ENCODE results near the gene UTRN. TPM values are rescaled to one million over a fixed set of nuclear protein-coding genes. Genes with fewer than 3 reads are reported as not detected.

UTRN gene
- total RNA-seq, 4 donors from 2014 or later, result 86.8 to 336 (median 231) TPM

GRCh38 chr6:144250276-144250675 lies 34.9 kb upstream of the UTRN start:
- TF ChIP-seq POLR2A (IDR thresholded peaks at IDR 0.05), result no peak
- TF ChIP-seq CTCF (IDR thresholded peaks at IDR 0.05), result no peak
- Histone ChIP-seq H3K9me3 (no peaks in the 10 kb centered on the region), H3K27ac (no peak overlapping the region), H3K4me3 (no peak overlapping the region), H3K4me1 (no peaks in the 10 kb centered on the region), H3K36me3 (no peaks in the 10 kb centered on the region), H3K27me3 (no peaks in the 10 kb centered on the region)
- intact Hi-C loops (cut with DNase I; ENCODE audit: low total_unique reads), result no loop called here
- no peak for DNase-seq

- no peak for DNase-seq
- H3K4me1 ChIP-seq, result no peaks in the 10 kb centered on the region
- TF ChIP-seq CTCF (IDR thresholded peaks at IDR 0.05), result no peak
- TF ChIP-seq POLR2A (IDR thresholded peaks at IDR 0.05), result no peak
- H3K27ac ChIP-seq, result no peak overlapping the region
- no peak overlapping the region for H3K4me3 ChIP-seq
- H3K36me3 ChIP-seq, result no peaks in the 10 kb centered on the region
- no peaks in the 10 kb centered on the region for H3K9me3 ChIP-seq
- H3K27me3 ChIP-seq, result no peaks in the 10 kb centered on the region
- intact Hi-C loops (cut with DNase I; ENCODE audit: low total_unique reads), result no loop called here
These were observed 32.9 kb upstream of the UTRN start for GRCh38 chr6:144252259-144252658.

GRCh38 chr6:144259986-144260385 lies 25.1 kb upstream of the UTRN start:
- TF ChIP-seq CTCF (IDR thresholded peaks at IDR 0.05) (no peak), POLR2A (IDR thresholded peaks at IDR 0.05) (no peak)
- intact Hi-C loops (cut with DNase I; ENCODE audit: low total_unique reads), result no loop called here
- DNase-seq, result no peak
- H3K36me3 ChIP-seq, result no peaks in the 10 kb centered on the region
- H3K27ac ChIP-seq, result no peak overlapping the region
- H3K4me1 ChIP-seq, result peaks cover 0 to 9% of the 10 kb centered on the region in 2 donors
- H3K27me3 ChIP-seq, result no peaks in the 10 kb centered on the region
- no peaks in the 10 kb centered on the region for H3K9me3 ChIP-seq
- H3K4me3 ChIP-seq, result no peak overlapping the region

- intact Hi-C loops (cut with DNase I; ENCODE audit: low total_unique reads), result no loop called here
- no peak overlapping the region for H3K4me3 ChIP-seq
- no peaks in the 10 kb centered on the region for H3K27me3 ChIP-seq
- no peak for DNase-seq
- peaks cover 0 to 11% of the 10 kb centered on the region in 2 donors for H3K4me1 ChIP-seq
- H3K36me3 ChIP-seq, result no peaks in the 10 kb centered on the region
- H3K9me3 ChIP-seq, result no peaks in the 10 kb centered on the region
- TF ChIP-seq POLR2A (IDR thresholded peaks at IDR 0.05) (no peak), CTCF (IDR thresholded peaks at IDR 0.05) (no peak)
- no peak overlapping the region for H3K27ac ChIP-seq
These were observed 22.4 kb upstream of the UTRN start for GRCh38 chr6:144262470-144263369.

- peak overlapping the region; percentile 58 to 66 for H3K27ac ChIP-seq
- H3K27me3 ChIP-seq, result no peaks in the 10 kb centered on the region
- no peaks in the 10 kb centered on the region for H3K36me3 ChIP-seq
- H3K4me1 ChIP-seq, result peaks cover 0 to 11% of the 10 kb centered on the region in 2 donors
- H3K9me3 ChIP-seq, result no peaks in the 10 kb centered on the region
- H3K4me3 ChIP-seq, result no peak overlapping the region
- TF ChIP-seq CTCF (IDR thresholded peaks at IDR 0.05), result no peak
- TF ChIP-seq POLR2A (IDR thresholded peaks at IDR 0.05), result no peak
- intact Hi-C loops (cut with DNase I; ENCODE audit: low total_unique reads), result no loop called here
- DNase-seq, result no peak
These were observed 21.3 kb upstream of the UTRN start for GRCh38 chr6:144263786-144264185.
